ENCODE results near the gene ZNF524.

The ZNF524 gene

GRCh38 chr19:55620410-55621204 lies 20.5 kb downstream of the ZNF524 start:
- DNase-seq (ENCODE audit: low read depth in 2 of 2), result no peak

- no peak for DNase-seq (ENCODE audit: low read depth in 2 of 2)
These were observed 21.2 kb downstream of the ZNF524 start for GRCh38 chr19:55621205-55621672.

DNA sequence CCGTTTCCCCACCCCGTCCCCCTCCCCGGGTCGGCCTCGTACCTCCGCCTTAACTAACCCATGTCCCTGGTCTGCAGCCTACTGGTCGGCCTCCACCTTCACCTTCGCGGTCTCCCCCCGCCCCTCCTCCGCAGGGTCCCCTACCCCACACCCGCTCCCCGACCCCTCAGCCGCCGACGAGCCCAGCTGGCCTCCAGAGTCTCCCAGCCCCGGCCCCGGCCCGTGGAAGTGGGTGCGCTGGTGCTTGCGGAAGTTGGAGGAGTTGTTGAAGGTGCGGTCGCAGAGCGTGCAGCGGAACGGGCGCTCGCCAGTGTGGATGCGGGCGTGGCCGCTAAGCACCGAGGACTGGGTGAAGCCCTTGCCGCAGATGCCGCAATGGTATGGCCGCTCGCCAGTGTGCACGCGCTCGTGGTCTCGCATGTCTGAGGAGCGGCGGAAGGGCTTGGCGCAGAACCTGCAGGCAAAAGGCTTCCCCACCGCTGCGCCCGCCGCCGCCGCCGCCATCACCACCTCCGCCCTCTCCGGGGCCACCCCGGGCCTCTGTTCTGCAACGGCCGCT lies 21.7 kb downstream of the ZNF524 start:
- no peak for DNase-seq (ENCODE audit: low read depth in 2 of 2)

- no peak for DNase-seq (ENCODE audit: low read depth in 2 of 2)
These were observed 22.3 kb downstream of the ZNF524 start for GRCh38 chr19:55622242-55622969.

DNA sequence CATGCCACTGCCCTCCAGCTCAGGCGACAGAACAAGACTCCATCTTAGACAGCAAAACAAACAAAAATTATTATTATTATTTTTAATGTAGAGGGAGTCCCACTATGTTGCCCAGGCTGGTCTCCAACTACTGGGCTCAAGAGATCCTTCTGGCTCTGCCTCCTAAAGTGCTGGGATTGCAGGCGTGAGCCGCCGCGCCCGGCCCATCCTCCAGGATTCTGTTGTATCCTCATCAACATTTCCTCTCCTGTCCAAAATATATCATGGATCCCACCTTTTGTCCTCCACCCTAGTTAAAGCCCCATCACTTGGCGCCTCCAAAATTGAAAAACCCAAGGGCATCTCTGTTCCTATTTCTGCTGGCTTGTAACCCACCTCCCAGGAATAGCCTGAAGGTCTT lies 23.0 kb downstream of the ZNF524 start:
- no peak for DNase-seq (ENCODE audit: low read depth in 2 of 2)

GRCh38 chr19:55623561-55623960 lies 23.5 kb downstream of the ZNF524 start:
- no peak for DNase-seq (ENCODE audit: low read depth in 2 of 2)

GRCh38 chr19:55624109-55625003 lies 24.3 kb downstream of the ZNF524 start, which contains the start of gene ZNF784:
TSS of gene ZNF784 (minus strand) at chr19:55624566. CDS start at chr19:55624561, 5 bp downstream.
- peak; percentile 83 to 87 for DNase-seq (ENCODE audit: low read depth in 2 of 2)

- DNase-seq (ENCODE audit: low read depth in 2 of 2), result no peak
These were observed 24.9 kb downstream of the ZNF524 start for GRCh38 chr19:55625004-55625326.

- peak in 1 of 2 donors; percentile 44 for DNase-seq (ENCODE audit: low read depth in 2 of 2)
These were observed 26.3 kb downstream of the ZNF524 start for GRCh38 chr19:55626350-55626749.

- peak; percentile 80 to 81 for DNase-seq (ENCODE audit: low read depth in 2 of 2)
These were observed 32.4 kb downstream of the ZNF524 start for GRCh38 chr19:55632463-55632834.

- DNase-seq (ENCODE audit: low read depth in 2 of 2), result no peak
These were observed 33.8 kb downstream of the ZNF524 start for GRCh38 chr19:55633861-55634260.

DNA sequence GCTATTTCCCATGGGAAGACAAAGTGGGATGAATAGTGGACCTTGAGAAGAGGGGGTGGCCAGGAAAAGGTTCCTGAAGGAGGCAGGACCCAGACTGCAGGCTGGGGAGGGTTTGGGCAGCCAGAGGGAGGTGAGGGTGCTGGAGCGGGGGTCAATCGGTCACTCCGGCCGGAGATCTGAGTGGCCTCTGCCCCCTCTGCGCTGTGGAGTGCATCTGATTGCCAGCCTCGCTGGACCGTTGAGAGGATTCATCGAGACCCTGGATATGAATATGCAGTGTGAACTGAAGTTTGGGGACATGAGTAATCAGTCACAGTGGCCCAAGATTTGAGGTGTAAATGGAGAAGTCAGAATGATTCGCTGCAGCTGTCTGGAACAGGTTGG lies 35.2 kb downstream of the ZNF524 start:
- no peak for DNase-seq (ENCODE audit: low read depth in 2 of 2)

DNA sequence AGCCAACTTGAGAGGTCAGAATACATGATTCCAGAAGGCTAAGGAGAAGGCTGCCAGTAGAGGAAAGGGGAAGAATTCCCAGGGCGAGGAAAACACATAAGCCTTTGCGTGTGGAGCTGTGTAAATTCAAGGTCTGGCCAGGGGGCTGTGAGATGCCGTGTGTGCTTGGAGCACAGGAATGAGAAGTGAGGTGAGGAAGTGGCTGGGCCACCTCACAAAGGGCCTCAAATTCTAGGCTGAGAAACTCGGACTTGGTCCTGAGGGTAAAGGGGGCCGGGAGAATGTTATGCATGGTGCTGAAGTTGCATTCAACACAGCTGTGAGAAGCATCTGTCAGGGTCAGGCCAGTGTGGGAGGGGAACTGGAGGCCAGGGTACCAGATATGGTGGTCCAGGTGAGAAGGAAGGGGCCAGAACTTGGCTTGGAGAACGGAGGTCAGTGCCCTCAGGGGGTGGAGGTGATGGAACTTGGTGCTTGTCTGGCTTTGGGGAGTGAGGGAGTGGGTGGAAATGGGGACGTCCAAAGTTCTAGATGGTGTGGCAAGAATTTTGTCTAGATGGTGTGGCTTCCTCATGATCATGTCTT lies 35.9 kb downstream of the ZNF524 start:
- no peak for DNase-seq (ENCODE audit: low read depth in 2 of 2)

DNA sequence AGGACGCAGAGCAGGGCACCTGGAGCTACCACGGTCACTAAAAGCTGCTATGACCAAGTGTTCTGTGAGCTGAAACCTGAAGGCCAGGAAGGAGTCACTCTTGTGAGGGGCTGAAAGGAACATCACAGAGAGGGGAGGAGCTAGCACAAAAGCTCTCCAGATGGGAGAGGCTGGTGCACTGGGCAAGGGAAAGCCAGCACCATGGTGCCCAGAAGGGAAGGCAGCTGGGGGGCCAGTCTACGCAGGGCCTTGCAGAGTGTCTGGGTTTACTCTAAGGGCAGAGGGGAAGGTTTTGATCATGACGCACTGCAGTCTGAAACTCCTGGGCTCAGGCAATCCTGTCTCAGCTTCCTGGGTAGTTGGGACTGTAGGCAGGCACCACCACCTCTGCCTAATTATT lies 36.6 kb downstream of the ZNF524 start:
- no peak for DNase-seq (ENCODE audit: low read depth in 2 of 2)

GRCh38 chr19:55637534-55637933 lies 37.4 kb downstream of the ZNF524 start:
- no peak for DNase-seq (ENCODE audit: low read depth in 2 of 2)

DNA sequence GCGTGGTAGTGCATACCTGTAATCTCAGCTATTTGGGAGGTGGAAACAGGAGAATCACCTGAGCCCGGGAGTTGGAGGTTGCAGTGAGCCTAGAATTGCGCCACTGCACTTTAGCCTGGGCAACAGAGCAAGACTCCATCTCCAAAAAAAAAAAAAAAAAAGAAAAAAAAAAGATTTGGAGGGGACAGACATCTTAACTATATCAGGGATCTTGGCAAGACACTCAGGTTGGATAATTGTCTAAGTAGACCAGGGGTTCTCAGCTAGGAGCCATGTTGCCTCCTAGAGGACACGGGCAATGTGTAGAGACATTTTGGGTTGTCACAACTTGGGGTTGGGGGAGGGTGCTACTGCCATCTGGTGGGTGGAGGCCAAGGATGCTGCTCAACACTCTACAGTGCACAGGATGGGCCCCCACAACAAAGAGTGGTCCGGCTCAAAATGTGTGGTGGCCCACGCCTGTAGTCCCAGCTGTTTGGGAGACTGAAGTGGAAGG lies 38.8 kb downstream of the ZNF524 start:
- DNase-seq (ENCODE audit: low read depth in 2 of 2), result no peak

GRCh38 chr19:55640043-55640576 lies 40.0 kb downstream of the ZNF524 start:
- DNase-seq (ENCODE audit: low read depth in 2 of 2), result peak in 1 of 2 donors; percentile 44

DNA sequence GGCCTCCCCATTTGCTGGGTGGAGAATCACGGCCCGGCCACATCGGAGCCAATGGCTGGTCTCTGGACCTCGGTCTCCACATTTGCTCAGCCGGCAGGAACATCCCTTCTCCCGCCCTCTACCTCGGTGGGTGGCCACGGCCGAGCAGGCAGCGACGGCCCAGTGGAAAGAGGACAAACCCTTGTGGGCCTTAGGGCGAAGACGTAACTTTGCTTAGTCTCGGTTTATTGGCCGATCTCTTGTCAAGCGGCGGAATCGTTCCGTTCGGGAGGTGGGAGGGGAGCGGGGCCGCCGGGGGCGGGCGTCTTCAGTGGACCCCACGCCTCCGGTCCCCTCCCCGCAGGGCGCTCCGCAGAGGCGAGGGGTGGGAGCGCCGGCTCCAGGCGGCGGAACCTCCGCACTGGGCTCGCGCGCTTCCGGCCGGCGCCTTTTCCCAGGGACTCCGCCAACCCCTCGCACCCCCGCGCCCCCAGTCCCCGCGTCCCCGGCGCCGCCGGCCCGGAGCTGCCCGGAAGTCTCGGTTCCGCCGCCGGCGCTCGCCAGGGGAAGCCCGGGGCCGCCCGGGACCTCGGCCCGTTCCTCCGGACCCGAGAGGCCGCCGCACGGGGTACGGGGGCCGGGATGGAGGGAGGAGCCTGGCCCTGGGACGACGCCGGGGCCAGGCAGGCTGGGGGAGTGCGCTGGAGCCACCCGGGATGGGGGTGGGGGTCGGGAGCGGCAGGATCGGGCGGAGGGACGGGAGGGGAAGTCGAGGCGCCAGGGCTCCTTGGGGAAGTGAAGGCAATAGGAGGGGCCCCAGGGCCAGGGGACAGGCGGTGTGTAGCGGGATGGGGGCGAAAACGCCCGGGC lies 40.7 kb downstream of the ZNF524 start, which contains the start of gene ZNF580:
TSS of gene ZNF580 (plus strand) at position 426 of the 849 bp plus-strand sequence. CDS start 1,507 bp downstream, outside the sequence.
- DNase-seq (ENCODE audit: low read depth in 2 of 2), result no peak

- DNase-seq (ENCODE audit: low read depth in 2 of 2), result no peak
These were observed 41.5 kb downstream of the ZNF524 start for GRCh38 chr19:55641426-55642152.

All from activated CD8-positive, alpha-beta memory T cell treated with anti-CD3 and anti-CD28 coated beads for 4 hours (primary cell).